ENCODE data around the gene BCKDK. TPM values are rescaled to one million over a fixed set of nuclear protein-coding genes. Genes with fewer than 3 reads are reported as not detected.

Gene BCKDK
- total and polyA plus RNA-seq, 2 donors (not counting 3 experiments of a cell fraction or from before 2014, with no cell fraction given) = 57.8 to 78.3 TPM

- no peak overlapping the region for H3K9ac ChIP-seq (replicated peaks; ENCODE audit: extremely low read depth, insufficient read depth, low read length)
- H4K20me1 ChIP-seq (replicated peaks; ENCODE audit: control insufficient read depth, extremely low read depth, insufficient read depth, low read length) = no peaks in the 10 kb centered on the region
- peak; percentile 63 for DNase-seq (ENCODE audit: low read depth, low spot score)
- intact Hi-C loops (cut with micrococcal nuclease) (loop anchor here (5.0 kb wide), 1 partner anchor 37 kb away; no protein-coding TSS in a partner anchor), dilution Hi-C loops (cut with MboI; ENCODE audit: extremely low pct_ligation_motif_present, low sequenced_read_pairs) (no loop called here)
- no peak overlapping the region for H3K4me2 ChIP-seq (ENCODE audit: insufficient read depth, low read length)
- H3K4me3 ChIP-seq (replicated peaks in 1 of 3; ENCODE audit: insufficient read depth in 1 of 3, low read depth in 1 of 3, low read length in 3 of 3) = no peak overlapping the region
- no peaks in the 10 kb centered on the region for H3K9me3 ChIP-seq (replicated peaks; ENCODE audit: control insufficient read depth, insufficient read depth, low read length)
- peaks cover 4 to 13% of the 10 kb centered on the region in 2 experiments for H3K36me3 ChIP-seq (ENCODE audit: control insufficient read depth in 2 of 2, extremely low read depth in 1 of 2, insufficient read depth in 2 of 2, low read length in 2 of 2)
- no TSS peak for BruUV-seq (replicated peaks)
- TF ChIP-seq JUN (IDR thresholded peaks at IDR 0.05; ENCODE audit: borderline replicate concordance, insufficient read depth, insufficient read length, low read depth) (no peak), CTCF (IDR thresholded peaks at IDR 0.05; ENCODE audit: extremely low read depth in 1 of 2, insufficient read depth in 1 of 2, low read depth in 1 of 2, low read length in 2 of 2) (peak; percentile 70 to 87)
- FAIRE-seq = peak; percentile 54
- POLR2A ChIA-PET = no interaction called here
- no peak overlapping the region for H3K27ac ChIP-seq (ENCODE audit: insufficient read depth, low read depth, low read length)
- H2AFZ ChIP-seq (ENCODE audit: low read depth, low read length) = peak overlapping the region; percentile 91
- H3K79me2 ChIP-seq (ENCODE audit: control insufficient read depth, insufficient read depth, low read length) = peaks cover 11% of the 10 kb centered on the region
- CTCF ChIA-PET = no interaction called here
- H3K27me3 ChIP-seq (ENCODE audit: control insufficient read depth in 2 of 2, insufficient read depth in 2 of 2, low read length in 2 of 2) = no peaks in the 10 kb centered on the region
- no peaks in the 10 kb centered on the region for H3K9me1 ChIP-seq (replicated peaks; ENCODE audit: control insufficient read depth, extremely low read depth, insufficient read depth, low read length)
- H3K4me1 ChIP-seq (ENCODE audit: control insufficient read depth, extremely low read depth, insufficient read depth, low read length) = peaks cover 12% of the 10 kb centered on the region
Measured at GRCh38 chr16:31105677-31106213, 2.4 kb upstream of the BCKDK start.

GRCh38 chr16:31106509-31107464 lies 1.4 kb upstream of the BCKDK start:
- DNase-seq (ENCODE audit: low read depth, low spot score) = no peak
- Histone ChIP-seq H3K4me3 (replicated peaks in 1 of 3; ENCODE audit: insufficient read depth in 1 of 3, low read depth in 1 of 3, low read length in 3 of 3) (no peak overlapping the region), H3K4me2 (ENCODE audit: insufficient read depth, low read length) (no peak overlapping the region), H3K27ac (ENCODE audit: insufficient read depth, low read depth, low read length) (no peak overlapping the region), H3K36me3 (ENCODE audit: control insufficient read depth in 2 of 2, extremely low read depth in 1 of 2, insufficient read depth in 2 of 2, low read length in 2 of 2) (peaks cover 6 to 22% of the 10 kb centered on the region in 2 experiments), H4K20me1 (replicated peaks; ENCODE audit: control insufficient read depth, extremely low read depth, insufficient read depth, low read length) (no peaks in the 10 kb centered on the region), H3K9me1 (replicated peaks; ENCODE audit: control insufficient read depth, extremely low read depth, insufficient read depth, low read length) (no peaks in the 10 kb centered on the region), H3K9me3 (replicated peaks; ENCODE audit: control insufficient read depth, insufficient read depth, low read length) (no peaks in the 10 kb centered on the region), H2AFZ (ENCODE audit: low read depth, low read length) (no peak overlapping the region), H3K27me3 (ENCODE audit: control insufficient read depth in 2 of 2, insufficient read depth in 2 of 2, low read length in 2 of 2) (no peaks in the 10 kb centered on the region), H3K9ac (replicated peaks; ENCODE audit: extremely low read depth, insufficient read depth, low read length) (no peak overlapping the region), H3K4me1 (ENCODE audit: control insufficient read depth, extremely low read depth, insufficient read depth, low read length) (peaks cover 12% of the 10 kb centered on the region), H3K79me2 (ENCODE audit: control insufficient read depth, insufficient read depth, low read length) (peaks cover 11% of the 10 kb centered on the region)
- dilution Hi-C loops (cut with MboI; ENCODE audit: extremely low pct_ligation_motif_present, low sequenced_read_pairs) (no loop called here), intact Hi-C loops (cut with micrococcal nuclease) (loop anchor here (5.0 kb wide), 1 partner anchor 36 kb away; no protein-coding TSS in a partner anchor)
- no peak for FAIRE-seq
- BruUV-seq (replicated peaks) = no TSS peak
- ChIA-PET CTCF (no interaction called here), POLR2A (no interaction called here)
- TF ChIP-seq MYC (IDR thresholded peaks at IDR 0.05; ENCODE audit: low read depth, low read length) = no peak
- no peak for TF ChIP-seq CTCF (IDR thresholded peaks at IDR 0.05; ENCODE audit: extremely low read depth in 1 of 2, insufficient read depth in 1 of 2, low read depth in 1 of 2, low read length in 2 of 2)
- TF ChIP-seq FOS (IDR thresholded peaks at IDR 0.05; ENCODE audit: borderline replicate concordance, insufficient read depth, low read length) = no peak
- TF ChIP-seq POLR2A (IDR thresholded peaks at IDR 0.05; ENCODE audit: low read depth, low read length) = no peak
- TF ChIP-seq EZH2 (IDR thresholded peaks at IDR 0.05; ENCODE audit: borderline replicate concordance, low read depth, low read length, severe bottlenecking) = no peak
- TF ChIP-seq POLR2AphosphoS5 (IDR thresholded peaks at IDR 0.05; ENCODE audit: insufficient read depth, low read depth, low read length) = no peak
- no peak for TF ChIP-seq MAX (IDR thresholded peaks at IDR 0.05; ENCODE audit: insufficient read depth, insufficient read length)
- TF ChIP-seq GATA2 (IDR thresholded peaks at IDR 0.05; ENCODE audit: insufficient read depth, insufficient read length, low read depth, low read length) = no peak
- TF ChIP-seq JUN (IDR thresholded peaks at IDR 0.05; ENCODE audit: borderline replicate concordance, insufficient read depth, insufficient read length, low read depth) = no peak

Data from endothelial cell of umbilical vein (primary cell).